Gastroesophageal sphincter (tissue), 4 donors: ENCODE data around the gene ESRRA. TPM values are rescaled to one million over a fixed set of nuclear protein-coding genes. Genes with fewer than 3 reads are reported as not detected.

Experiments
- ATAC-seq: fragments of 150-250 bp; one replicate; pipeline ENCODE4 v1.9.1; 2016; ENCODE audit warnings: mild to moderate bottlenecking, moderate library complexity
- H3K27ac ChIP-seq, 4 donors: fragments of 200-600 bp; sonication (generic) in 3 of 4; 1 replicate in 3 of 4; 2 replicates in 1 of 4; pipeline ENCODE4 v1.5.1; 2016 to 2019
- H3K27me3 ChIP-seq: fragments of 200-600 bp; sonication (generic); one replicate; pipeline ENCODE4 v1.5.1; 2019
- H3K36me3 ChIP-seq, 2 donors: fragments of 200-600 bp; sonication (generic); one replicate each; pipeline ENCODE4 v1.5.1; 2019; ENCODE audit warnings: control low read depth in 1 of 2
- H3K4me1 ChIP-seq, 3 donors: fragments of 200-600 bp; sonication (generic); 1 replicate in 2 of 3; 2 replicates in 1 of 3; pipeline ENCODE4 v1.5.1; 2016 to 2019; ENCODE audit warnings: control low read depth in 2 of 3
- H3K4me3 ChIP-seq, 2 donors: fragments of 200-600 bp; sonication (generic); one replicate each; pipeline ENCODE4 v1.5.1; 2019; ENCODE audit warnings: mild to moderate bottlenecking in 1 of 2, moderate library complexity in 1 of 2
- H3K9me3 ChIP-seq, 3 donors: fragments of 200-600 bp; sonication (generic); one replicate each; pipeline ENCODE4 v1.5.1; 2017 to 2019; ENCODE audit warnings: control low read depth in 2 of 3
- EP300 ChIP-seq: sonication (generic); formaldehyde crosslinking; IDR thresholded peaks from one replicate; pipeline ENCODE4 v1.6.1; 2017; ENCODE audit warnings: antibody characterized with exemption, mild to moderate bottlenecking
- POLR2A ChIP-seq, 2 donors: fragments of 450-650 bp; IDR thresholded peaks; one replicate each; pipeline ENCODE4 v1.6.1; 2017; ENCODE audit warnings: antibody characterized with exemption in 2 of 2, mild to moderate bottlenecking in 2 of 2, moderate library complexity in 1 of 2
- POLR2AphosphoS5 ChIP-seq: sonication (generic); formaldehyde crosslinking; IDR thresholded peaks from one replicate; pipeline ENCODE4 v1.6.1; 2017; ENCODE audit warnings: antibody characterized with exemption
- WGBS, 2 donors: methylation state at CpG; one replicate each; pipeline ENCODE4 v1.1.5; 2018; ENCODE audit warnings: low coverage in 1 of 2; 5-methylcytosine and 5-hydroxymethylcytosine counted together
- total RNA-seq, 4 donors: library from RNA; depleted of rRNA; stranded (reverse); fragments of >200 nt; gene quantifications; one replicate each; pipeline ENCODE4 v1.1.0, GENCODE V29; 2016
- TF ChIP-seq, protein P1 (sequence below), 4 experiments: fragments of 200-600 bp in 2 of 4; fragments of 450-650 bp in 2 of 4; sonication (generic) in 1 of 4; IDR thresholded peaks; one replicate each; pipeline ENCODE4 v1.5.1; 2017 to 2019; ENCODE audit warnings: antibody characterized with exemption in 4 of 4, mild to moderate bottlenecking in 2 of 4, moderate library complexity in 2 of 4

Gene ESRRA
- total RNA-seq, 4 donors from 2014 or later, result 39.8 to 77.1 (median 71.2) TPM

DNA sequence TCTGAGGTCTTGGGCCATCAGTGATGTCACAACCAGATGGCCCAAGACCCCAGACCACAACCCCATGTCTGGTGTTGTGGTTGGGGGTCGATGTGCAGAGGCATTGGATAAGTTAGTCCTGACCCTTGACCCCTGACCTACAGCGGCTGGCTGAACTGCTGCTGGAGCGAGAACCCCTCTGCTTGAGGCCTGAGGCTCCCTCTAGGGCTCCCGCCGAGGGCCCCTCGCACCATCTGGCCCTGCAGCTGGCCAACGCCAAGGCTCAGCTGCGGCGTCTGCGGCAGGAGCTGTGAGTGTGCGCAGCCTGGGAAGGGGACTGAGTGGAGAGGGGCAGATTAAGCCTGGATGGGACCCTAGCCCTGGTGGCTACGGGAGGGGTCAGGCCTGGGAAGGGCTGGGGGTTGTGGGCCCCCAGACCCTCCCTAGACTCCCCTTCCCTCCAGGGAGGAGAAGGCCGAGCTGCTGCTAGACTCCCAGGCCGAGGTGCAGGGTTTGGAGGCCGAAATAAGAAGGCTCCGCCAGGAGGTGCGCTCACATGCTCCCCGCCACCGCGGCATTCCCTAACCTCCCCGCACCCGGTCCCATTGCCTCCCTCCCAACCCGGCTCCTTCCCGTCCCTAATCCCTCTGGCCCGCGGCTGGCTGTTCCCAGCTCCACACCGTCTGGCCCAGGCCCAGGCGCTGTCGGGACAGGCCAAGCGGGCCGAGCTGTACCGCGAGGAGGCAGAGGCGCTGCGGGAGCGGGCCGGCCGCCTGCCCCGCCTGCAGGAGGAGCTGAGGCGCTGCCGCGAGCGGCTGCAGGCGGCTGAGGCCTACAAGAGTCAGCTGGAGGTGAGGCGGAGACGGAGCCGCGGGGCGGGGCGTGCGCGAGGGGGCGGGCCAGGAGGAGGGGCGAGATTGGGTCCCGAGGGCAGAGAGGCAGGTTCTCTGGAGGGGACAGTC is 36.8 kb downstream of the ESRRA start:
- no peaks in the 10 kb centered on the region for H3K27me3 ChIP-seq
- WGBS, 2 donors, result 11% methylated on average over 8 of the region's 55 CpGs; no CpG with 5 or more reads in 1 of the 2 donors
- H3K4me3 ChIP-seq, result peak overlapping the region; percentile 20 to 48
- H3K36me3 ChIP-seq, result no peaks in the 10 kb centered on the region
- no peaks in the 10 kb centered on the region for H3K9me3 ChIP-seq
- peaks cover 0 to 26% (median 10%) of the 10 kb centered on the region in 3 donors for H3K4me1 ChIP-seq
- H3K27ac ChIP-seq, result peak overlapping the region; percentile 67 to 86 (median 83)
- TF ChIP-seq EP300 (no peak), POLR2AphosphoS5 (peak; percentile 64), POLR2A (IDR thresholded peaks at IDR 0.05) (peak in 1 of 2 donors; percentile 20)
- TF ChIP-seq, protein P1, sequence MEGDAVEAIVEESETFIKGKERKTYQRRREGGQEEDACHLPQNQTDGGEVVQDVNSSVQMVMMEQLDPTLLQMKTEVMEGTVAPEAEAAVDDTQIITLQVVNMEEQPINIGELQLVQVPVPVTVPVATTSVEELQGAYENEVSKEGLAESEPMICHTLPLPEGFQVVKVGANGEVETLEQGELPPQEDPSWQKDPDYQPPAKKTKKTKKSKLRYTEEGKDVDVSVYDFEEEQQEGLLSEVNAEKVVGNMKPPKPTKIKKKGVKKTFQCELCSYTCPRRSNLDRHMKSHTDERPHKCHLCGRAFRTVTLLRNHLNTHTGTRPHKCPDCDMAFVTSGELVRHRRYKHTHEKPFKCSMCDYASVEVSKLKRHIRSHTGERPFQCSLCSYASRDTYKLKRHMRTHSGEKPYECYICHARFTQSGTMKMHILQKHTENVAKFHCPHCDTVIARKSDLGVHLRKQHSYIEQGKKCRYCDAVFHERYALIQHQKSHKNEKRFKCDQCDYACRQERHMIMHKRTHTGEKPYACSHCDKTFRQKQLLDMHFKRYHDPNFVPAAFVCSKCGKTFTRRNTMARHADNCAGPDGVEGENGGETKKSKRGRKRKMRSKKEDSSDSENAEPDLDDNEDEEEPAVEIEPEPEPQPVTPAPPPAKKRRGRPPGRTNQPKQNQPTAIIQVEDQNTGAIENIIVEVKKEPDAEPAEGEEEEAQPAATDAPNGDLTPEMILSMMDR (IDR thresholded peaks at IDR 0.05), result peak in 3 of 4 experiments; percentile 70 to 76 (median 73)
- peak; percentile 95 for ATAC-seq

DNA sequence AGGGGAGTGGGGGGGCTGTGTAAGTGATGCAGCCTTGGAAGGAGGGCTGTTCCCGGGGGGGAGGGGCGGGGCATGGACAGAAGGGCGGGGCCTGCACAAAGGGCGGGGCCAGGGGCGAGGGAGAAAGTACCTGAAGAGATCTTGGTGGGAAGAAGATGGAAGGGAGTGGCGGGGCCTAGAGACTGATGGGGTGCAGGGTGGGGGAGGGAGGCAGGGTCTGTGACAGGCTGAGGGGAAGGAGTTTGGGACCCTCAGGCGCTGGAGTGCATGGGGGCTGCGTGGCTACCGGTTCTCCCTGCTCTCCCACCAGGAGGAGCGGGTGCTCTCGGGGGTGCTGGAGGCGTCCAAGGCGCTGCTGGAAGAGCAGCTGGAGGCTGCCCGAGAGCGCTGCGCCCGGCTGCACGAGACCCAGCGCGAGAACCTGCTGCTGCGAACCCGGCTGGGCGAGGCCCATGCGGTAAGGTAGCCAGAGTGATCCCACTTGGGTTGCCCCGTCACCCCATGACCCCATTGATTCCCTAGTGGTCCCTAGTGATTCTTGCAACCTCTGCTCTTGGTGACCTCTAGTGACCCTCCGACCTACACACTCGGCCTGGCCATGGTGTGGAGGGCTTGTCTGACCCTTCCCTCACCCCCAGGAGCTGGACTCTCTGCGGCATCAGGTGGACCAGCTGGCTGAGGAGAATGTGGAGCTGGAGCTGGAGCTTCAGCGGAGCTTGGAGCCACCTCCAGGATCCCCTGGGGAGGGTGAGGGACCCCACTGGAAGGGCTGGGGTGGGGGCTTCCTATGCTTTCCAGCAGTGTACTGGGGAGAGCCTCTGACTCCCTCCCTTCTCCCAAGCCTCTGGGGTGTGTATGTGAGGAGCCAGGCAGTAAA is 37.8 kb downstream of the ESRRA start:
- no peaks in the 10 kb centered on the region for H3K27me3 ChIP-seq
- peak overlapping the region in 3 of 4 donors; percentile 82 to 86 (median 84) for H3K27ac ChIP-seq
- 17 to 19% methylated on average over 3 to 5 of the region's 29 CpGs for WGBS, 2 donors
- H3K4me1 ChIP-seq, result peaks cover 0 to 26% (median 10%) of the 10 kb centered on the region in 3 donors
- TF ChIP-seq POLR2AphosphoS5, result no peak
- TF ChIP-seq, protein P1 (IDR thresholded peaks at IDR 0.05), result no peak
- TF ChIP-seq POLR2A (IDR thresholded peaks at IDR 0.05), result no peak
- no peak for TF ChIP-seq EP300
- peak overlapping the region; percentile 20 to 48 for H3K4me3 ChIP-seq
- no peaks in the 10 kb centered on the region for H3K9me3 ChIP-seq
- no peaks in the 10 kb centered on the region for H3K36me3 ChIP-seq
- ATAC-seq, result no peak

DNA sequence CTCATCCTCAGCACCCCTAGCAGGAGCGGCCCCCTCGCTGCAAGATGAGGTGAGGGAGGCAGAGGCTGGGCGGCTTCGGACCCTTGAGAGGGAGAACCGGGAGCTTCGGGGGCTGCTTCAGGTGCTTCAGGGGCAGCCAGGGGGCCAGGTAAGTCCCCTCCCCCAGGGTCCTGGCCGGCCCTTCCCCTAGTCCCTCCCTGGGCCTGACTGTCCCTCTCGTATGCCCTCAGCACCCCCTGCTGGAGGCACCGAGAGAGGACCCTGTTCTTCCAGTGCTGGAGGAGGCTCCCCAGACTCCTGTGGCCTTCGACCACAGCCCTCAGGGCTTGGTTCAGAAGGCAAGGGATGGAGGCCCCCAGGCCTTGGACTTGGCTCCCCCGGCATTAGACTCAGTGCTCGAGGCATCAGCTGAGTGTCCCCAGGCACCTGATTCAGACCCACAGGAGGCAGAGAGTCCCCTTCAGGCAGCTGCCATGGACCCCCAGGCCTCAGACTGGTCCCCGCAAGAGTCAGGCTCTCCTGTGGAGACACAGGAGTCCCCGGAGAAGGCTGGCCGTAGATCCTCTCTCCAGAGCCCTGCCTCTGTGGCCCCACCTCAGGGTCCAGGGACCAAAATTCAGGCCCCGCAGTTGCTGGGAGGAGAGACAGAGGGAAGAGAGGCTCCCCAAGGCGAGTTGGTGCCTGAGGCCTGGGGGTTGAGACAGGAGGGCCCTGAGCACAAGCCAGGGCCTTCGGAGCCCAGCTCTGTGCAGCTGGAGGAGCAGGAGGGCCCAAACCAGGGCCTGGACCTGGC is 38.6 kb downstream of the ESRRA start:
- H3K4me1 ChIP-seq, result peaks cover 0 to 26% (median 10%) of the 10 kb centered on the region in 3 donors
- no peaks in the 10 kb centered on the region for H3K9me3 ChIP-seq
- 40% methylated on average over 1 of the region's 18 CpGs; no CpG with 5 or more reads in 1 of the 2 donors for WGBS, 2 donors
- H3K27me3 ChIP-seq, result no peaks in the 10 kb centered on the region
- no peaks in the 10 kb centered on the region for H3K36me3 ChIP-seq
- no peak for ATAC-seq
- TF ChIP-seq POLR2A (IDR thresholded peaks at IDR 0.05), result no peak
- TF ChIP-seq, protein P1 (IDR thresholded peaks at IDR 0.05), result peak in 1 of 4 experiments; percentile 27
- no peak for TF ChIP-seq POLR2AphosphoS5
- TF ChIP-seq EP300, result no peak
- H3K27ac ChIP-seq, result no peak overlapping the region
- H3K4me3 ChIP-seq, result no peak overlapping the region

DNA sequence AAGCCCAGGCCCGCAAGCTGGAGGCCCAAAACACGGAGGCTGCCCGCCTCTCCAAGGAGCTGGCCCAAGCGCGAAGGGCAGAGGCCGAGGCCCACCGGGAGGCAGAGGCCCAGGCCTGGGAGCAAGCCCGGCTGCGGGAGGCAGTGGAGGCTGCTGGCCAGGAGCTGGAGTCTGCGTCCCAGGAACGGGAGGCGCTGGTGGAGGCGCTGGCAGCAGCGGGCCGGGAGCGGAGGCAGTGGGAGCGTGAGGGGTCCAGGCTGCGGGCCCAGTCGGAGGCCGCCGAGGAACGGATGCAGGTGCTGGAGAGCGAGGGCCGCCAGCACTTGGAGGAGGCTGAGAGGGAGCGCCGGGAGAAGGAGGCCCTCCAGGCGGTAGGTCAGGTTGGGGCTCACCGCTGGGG is 39.5 kb downstream of the ESRRA start:
- no peaks in the 10 kb centered on the region for H3K27me3 ChIP-seq
- 86% methylated on average over 10 of the region's 28 CpGs; no CpG with 5 or more reads in 1 of the 2 donors for WGBS, 2 donors
- peaks cover 0 to 26% (median 10%) of the 10 kb centered on the region in 3 donors for H3K4me1 ChIP-seq
- no peaks in the 10 kb centered on the region for H3K36me3 ChIP-seq
- TF ChIP-seq, protein P1 (IDR thresholded peaks at IDR 0.05), result no peak
- TF ChIP-seq EP300 (no peak), POLR2A (IDR thresholded peaks at IDR 0.05) (no peak), POLR2AphosphoS5 (no peak)
- no peaks in the 10 kb centered on the region for H3K9me3 ChIP-seq
- H3K27ac ChIP-seq, result no peak overlapping the region
- ATAC-seq, result no peak
- no peak overlapping the region for H3K4me3 ChIP-seq
